PC-9 (cell line): ENCODE results near the gene NUDT11.

ENCODE experiments used
- EZH2 ChIP-seq: fragments of 200-600 bp; sonication (generic); IDR thresholded peaks from 2 replicates; pipeline ENCODE4 v1.8.0; 2017; ENCODE audit warnings: antibody characterized with exemption, low read depth
- TF ChIP-seq, protein P1 (sequence below): fragments of 200-600 bp; sonication (generic); conservative IDR thresholded peaks from 2 replicates; pipeline ENCODE4 v1.6.1; 2017; ENCODE audit warnings: mixed run types, antibody characterized with exemption, mild to moderate bottlenecking, moderate library complexity

DNA sequence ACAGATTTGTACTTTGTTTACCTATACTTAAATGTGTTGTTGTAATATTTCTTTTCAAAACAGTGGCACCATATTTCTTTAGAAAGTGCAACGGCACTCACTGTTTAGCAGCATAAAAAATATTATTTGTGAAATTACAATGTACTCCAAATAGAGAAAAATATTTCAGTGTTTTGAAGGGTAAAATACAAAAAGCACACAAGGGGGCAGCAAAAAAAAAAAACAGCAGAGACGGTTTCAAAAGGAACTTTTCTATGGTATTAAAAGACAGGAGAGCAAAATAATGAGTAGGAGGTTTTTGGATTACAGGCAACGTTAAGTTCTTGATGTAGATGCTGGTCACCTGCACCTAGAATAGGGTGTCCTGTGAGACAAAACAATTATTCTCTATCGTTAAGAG, 2.0 kb downstream of the NUDT11 start:
- TF ChIP-seq, protein P1, sequence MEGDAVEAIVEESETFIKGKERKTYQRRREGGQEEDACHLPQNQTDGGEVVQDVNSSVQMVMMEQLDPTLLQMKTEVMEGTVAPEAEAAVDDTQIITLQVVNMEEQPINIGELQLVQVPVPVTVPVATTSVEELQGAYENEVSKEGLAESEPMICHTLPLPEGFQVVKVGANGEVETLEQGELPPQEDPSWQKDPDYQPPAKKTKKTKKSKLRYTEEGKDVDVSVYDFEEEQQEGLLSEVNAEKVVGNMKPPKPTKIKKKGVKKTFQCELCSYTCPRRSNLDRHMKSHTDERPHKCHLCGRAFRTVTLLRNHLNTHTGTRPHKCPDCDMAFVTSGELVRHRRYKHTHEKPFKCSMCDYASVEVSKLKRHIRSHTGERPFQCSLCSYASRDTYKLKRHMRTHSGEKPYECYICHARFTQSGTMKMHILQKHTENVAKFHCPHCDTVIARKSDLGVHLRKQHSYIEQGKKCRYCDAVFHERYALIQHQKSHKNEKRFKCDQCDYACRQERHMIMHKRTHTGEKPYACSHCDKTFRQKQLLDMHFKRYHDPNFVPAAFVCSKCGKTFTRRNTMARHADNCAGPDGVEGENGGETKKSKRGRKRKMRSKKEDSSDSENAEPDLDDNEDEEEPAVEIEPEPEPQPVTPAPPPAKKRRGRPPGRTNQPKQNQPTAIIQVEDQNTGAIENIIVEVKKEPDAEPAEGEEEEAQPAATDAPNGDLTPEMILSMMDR = no peak
- TF ChIP-seq EZH2 = no peak
